Activated B cell treated with CpG ODN at 0.5 μM for 24 hours (primary cell): ENCODE data around the gene SLCO2A1. TPM values are rescaled to one million over a fixed set of nuclear protein-coding genes. Genes with fewer than 3 reads are reported as not detected.

Experiments used
- ATAC-seq: fragments of 200-7000 bp; cut with Tn5 transposase; one replicate; pipeline ENCODE4 v1.10.0; 2021; ENCODE audit warnings: low read depth, mild to moderate bottlenecking, moderate library complexity
- CTCF ChIA-PET: fragments of 350-600 bp; sonication (Branson Sonifier 250); formaldehyde crosslinking; loops from one replicate; lab custom pipeline; 2021; ENCODE audit warnings: antibody characterized with exemption; lab: Charles Lee
- POLR2A ChIA-PET: fragments of 350-600 bp; sonication (Branson Sonifier 250); formaldehyde crosslinking; loops from one replicate; lab custom pipeline; 2021; ENCODE audit warnings: antibody characterized with exemption; lab: Charles Lee
- DNase-seq: peaks from one replicate; pipeline ENCODE4 v3.0.0; 2022
- H3K27ac Mint-ChIP-seq: one replicate; pipeline ENCODE4 v1.8.0; 2020; ENCODE audit warnings: mixed read lengths
- H3K27me3 Mint-ChIP-seq: one replicate; pipeline ENCODE4 v1.8.0; 2021; ENCODE audit warnings: mixed read lengths
- H3K36me3 Mint-ChIP-seq: one replicate; pipeline ENCODE4 v1.8.0; 2021; ENCODE audit warnings: low read depth, mixed read lengths
- H3K4me1 Mint-ChIP-seq: one replicate; pipeline ENCODE4 v1.8.0; 2021; ENCODE audit warnings: mixed read lengths
- H3K4me3 Mint-ChIP-seq: one replicate; pipeline ENCODE4 v1.8.0; 2020; ENCODE audit warnings: mild to moderate bottlenecking, mixed read lengths
- H3K9me3 Mint-ChIP-seq: one replicate; pipeline ENCODE4 v1.8.0; 2020; ENCODE audit warnings: mixed read lengths
- intact Hi-C: fragments of 100-400 bp; cut with micrococcal nuclease; formaldehyde crosslinking; loops from one replicate; pipeline ENCODE4 v1.15.1; 2024
- total RNA-seq: library from RNA; stranded (reverse); gene quantifications from 2 replicates; pipeline ENCODE4 v1.2.3, GENCODE V29; 2022
- TF ChIP-seq, protein P1 (sequence below): fragments of 200-600 bp; IDR thresholded peaks from one replicate; pipeline ENCODE4 v1.8.0; 2022; ENCODE audit warnings: antibody characterized with exemption, mild to moderate bottlenecking

Gene SLCO2A1
- total RNA-seq, 1 donor from 2014 or later, result not detected

DNA sequence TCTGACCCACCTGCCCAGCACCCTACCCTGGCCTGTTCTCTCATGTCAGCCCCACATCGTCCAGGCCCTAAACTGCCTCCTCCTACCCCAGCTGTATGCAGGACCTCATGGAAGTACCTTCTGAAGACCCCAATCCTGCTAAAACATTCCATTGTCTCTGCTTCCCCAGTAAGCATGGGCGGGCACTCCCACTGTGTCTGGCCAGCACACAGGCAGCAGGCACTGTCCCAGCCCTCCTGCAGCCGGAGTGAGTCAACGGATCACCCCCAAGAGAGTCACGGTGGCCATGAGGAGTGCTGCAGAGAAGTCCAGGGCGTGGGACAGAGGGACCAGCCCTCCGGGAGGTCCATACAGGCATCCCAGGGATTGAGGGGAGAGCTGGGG is 36.4 kb upstream of the SLCO2A1 start:
- H3K9me3 Mint-ChIP-seq, result no peaks in the 10 kb centered on the region
- CTCF ChIA-PET, result no interaction called here
- peaks cover 3% of the 10 kb centered on the region for H3K27me3 Mint-ChIP-seq
- ATAC-seq (no peak), DNase-seq (no peak)
- no peak overlapping the region for H3K27ac Mint-ChIP-seq
- H3K4me1 Mint-ChIP-seq, result no peaks in the 10 kb centered on the region
- intact Hi-C loops, result no loop called here
- TF ChIP-seq, protein P1, sequence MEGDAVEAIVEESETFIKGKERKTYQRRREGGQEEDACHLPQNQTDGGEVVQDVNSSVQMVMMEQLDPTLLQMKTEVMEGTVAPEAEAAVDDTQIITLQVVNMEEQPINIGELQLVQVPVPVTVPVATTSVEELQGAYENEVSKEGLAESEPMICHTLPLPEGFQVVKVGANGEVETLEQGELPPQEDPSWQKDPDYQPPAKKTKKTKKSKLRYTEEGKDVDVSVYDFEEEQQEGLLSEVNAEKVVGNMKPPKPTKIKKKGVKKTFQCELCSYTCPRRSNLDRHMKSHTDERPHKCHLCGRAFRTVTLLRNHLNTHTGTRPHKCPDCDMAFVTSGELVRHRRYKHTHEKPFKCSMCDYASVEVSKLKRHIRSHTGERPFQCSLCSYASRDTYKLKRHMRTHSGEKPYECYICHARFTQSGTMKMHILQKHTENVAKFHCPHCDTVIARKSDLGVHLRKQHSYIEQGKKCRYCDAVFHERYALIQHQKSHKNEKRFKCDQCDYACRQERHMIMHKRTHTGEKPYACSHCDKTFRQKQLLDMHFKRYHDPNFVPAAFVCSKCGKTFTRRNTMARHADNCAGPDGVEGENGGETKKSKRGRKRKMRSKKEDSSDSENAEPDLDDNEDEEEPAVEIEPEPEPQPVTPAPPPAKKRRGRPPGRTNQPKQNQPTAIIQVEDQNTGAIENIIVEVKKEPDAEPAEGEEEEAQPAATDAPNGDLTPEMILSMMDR, result no peak
- no peak overlapping the region for H3K4me3 Mint-ChIP-seq
- no peaks in the 10 kb centered on the region for H3K36me3 Mint-ChIP-seq
- POLR2A ChIA-PET, result no interaction called here

DNA sequence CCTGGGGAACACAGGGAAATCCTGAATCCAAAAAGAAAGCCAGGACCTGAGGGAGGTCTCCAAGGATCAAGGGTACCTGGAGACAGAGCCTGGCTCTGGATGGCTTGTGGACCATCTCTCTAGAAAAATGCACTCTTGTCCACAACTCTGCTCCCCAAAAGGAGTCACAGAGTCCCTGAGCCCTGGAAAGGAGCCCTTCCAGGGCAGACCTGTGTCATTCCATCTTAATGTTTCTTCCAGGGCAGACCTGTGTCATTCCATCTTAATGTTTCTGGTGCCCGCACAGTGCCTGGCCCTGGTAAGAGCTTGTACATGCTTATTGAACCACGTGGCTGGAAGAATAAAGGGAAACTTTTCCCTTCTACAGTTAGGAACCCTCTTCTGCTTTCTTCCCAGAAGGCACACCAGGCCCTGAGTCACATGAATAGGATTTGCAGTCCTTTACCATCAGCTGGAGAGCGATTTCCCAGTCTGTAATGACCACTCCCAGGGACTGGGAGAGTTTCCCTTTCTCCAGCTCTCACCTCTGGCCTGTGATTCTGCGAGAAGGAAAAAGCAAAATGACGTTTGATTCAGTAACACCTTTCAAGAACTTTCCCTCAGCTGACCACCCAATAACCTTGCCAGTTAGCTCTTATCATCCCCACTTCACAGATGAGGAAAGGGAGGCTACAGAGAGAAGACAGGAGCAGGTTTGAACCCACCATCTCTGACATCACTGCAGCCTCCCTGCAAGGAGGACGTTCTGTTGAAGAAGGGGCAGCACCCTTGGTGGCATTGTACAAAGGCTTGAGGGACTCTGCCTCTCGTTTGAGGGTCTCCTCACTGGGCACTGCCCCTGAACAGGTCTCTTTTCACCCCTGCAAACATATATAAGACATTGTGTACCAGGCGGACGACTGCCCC is 35.8 kb upstream of the SLCO2A1 start:
- H3K27ac Mint-ChIP-seq, result no peak overlapping the region
- no peaks in the 10 kb centered on the region for H3K9me3 Mint-ChIP-seq
- intact Hi-C loops, result no loop called here
- H3K4me1 Mint-ChIP-seq, result no peaks in the 10 kb centered on the region
- POLR2A ChIA-PET, result no interaction called here
- TF ChIP-seq, protein P1, result no peak
- no peaks in the 10 kb centered on the region for H3K36me3 Mint-ChIP-seq
- no peak overlapping the region for H3K4me3 Mint-ChIP-seq
- ATAC-seq, result no peak
- DNase-seq, result no peak
- CTCF ChIA-PET, result no interaction called here
- peaks cover 3% of the 10 kb centered on the region for H3K27me3 Mint-ChIP-seq

DNA sequence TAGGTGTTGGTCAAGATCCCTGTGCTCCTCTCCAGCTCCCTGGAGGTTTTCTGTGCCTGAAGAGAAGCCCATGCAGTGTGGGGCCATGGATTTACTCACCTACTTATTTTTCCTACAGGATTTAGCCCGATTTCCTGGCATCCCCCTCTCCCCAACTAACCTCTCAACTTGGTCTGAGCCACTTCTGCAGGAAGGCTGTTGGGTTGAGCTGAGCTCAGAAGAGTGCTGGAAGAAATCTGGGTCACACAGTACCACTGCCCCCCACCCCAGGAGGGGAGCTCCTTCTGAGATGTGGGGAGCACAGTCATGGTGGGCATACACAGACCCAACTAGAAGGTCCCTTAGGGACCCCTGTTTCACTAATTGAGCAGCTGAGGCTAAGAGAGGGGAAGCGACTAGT is 34.4 kb upstream of the SLCO2A1 start:
- POLR2A ChIA-PET, result no interaction called here
- intact Hi-C loops, result no loop called here
- ATAC-seq (no peak), DNase-seq (no peak)
- Mint-ChIP-seq H3K4me3 (no peak overlapping the region), H3K27ac (no peak overlapping the region), H3K9me3 (no peaks in the 10 kb centered on the region), H3K27me3 (peaks cover 3% of the 10 kb centered on the region), H3K36me3 (no peaks in the 10 kb centered on the region), H3K4me1 (no peaks in the 10 kb centered on the region)
- TF ChIP-seq, protein P1, result no peak
- CTCF ChIA-PET, result no interaction called here

DNA sequence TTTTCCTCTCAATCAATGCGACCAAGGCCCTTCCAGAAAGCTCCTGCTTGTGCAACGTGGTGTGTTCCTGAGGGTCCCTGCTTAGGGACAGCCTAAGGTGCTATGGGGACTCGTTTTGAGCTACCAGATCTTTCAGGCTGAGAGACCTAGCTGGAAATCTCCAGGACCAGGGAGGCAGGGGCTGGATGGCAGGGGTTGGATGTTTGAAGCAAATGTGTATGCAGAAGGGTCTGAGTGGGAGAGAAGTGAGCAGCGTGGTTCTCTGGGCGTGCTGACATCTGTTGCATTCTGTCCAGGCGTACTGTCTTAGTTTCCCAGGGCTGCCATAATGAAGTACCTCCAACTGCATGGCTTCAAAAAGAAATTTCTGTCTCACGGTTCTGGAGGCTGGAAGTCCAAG is 31.7 kb upstream of the SLCO2A1 start:
- Mint-ChIP-seq H3K4me1 (no peaks in the 10 kb centered on the region), H3K36me3 (no peaks in the 10 kb centered on the region), H3K27me3 (peaks cover 4% of the 10 kb centered on the region), H3K9me3 (no peaks in the 10 kb centered on the region), H3K4me3 (no peak overlapping the region), H3K27ac (no peak overlapping the region)
- DNase-seq, result no peak
- no peak for ATAC-seq
- TF ChIP-seq, protein P1, result no peak
- intact Hi-C loops, result no loop called here
- ChIA-PET CTCF (no interaction called here), POLR2A (no interaction called here)

DNA sequence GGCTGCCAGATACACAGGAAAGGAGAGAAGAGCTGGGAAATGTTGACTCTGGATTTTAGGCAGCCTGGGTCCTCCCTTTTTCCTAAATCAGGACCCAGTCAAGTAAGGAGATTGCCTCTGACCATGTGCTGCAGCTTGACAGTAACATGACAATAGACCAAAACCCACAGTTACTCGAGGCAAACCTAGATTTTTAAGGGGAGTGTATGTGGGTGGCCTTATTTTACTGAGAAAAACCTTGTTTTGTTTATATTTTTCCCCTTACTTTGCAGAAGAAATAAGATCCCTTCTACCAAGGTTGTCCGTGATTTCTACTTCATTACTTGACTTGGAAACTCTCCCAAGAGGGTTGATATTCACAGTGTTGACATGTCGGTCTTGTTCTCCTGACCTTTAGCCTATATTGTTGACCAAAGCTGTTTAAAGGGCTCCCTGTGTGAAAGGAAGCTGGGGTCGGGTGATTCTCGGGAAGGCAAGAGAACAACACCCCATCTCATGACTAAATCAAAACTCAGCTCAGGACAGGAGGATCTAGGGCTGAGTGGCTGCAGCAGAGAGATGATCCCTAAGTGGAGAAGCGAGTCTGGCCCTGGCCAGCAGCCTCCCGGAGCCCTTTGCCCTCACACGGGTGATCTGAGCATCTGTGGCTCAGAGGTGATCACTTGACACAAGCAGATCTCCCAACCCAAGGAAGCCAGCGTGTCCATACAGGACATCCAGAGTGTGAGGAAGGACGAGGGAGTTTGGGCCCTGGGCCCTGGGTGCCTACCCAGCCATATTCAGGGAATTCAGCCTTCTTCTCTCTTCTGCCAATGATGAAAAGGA is 31.0 kb upstream of the SLCO2A1 start:
- no peaks in the 10 kb centered on the region for H3K9me3 Mint-ChIP-seq
- no peaks in the 10 kb centered on the region for H3K36me3 Mint-ChIP-seq
- ChIA-PET CTCF (no interaction called here), POLR2A (no interaction called here)
- intact Hi-C loops, result no loop called here
- no peak overlapping the region for H3K4me3 Mint-ChIP-seq
- H3K27me3 Mint-ChIP-seq, result peaks cover 4% of the 10 kb centered on the region
- no peak for ATAC-seq
- H3K4me1 Mint-ChIP-seq, result no peaks in the 10 kb centered on the region
- DNase-seq, result no peak
- TF ChIP-seq, protein P1, result no peak
- H3K27ac Mint-ChIP-seq, result no peak overlapping the region
